Natural killer cell (primary cell): ENCODE measurements around the gene HDGFL1. TPM values are rescaled to one million over a fixed set of nuclear protein-coding genes. Genes with fewer than 3 reads are reported as not detected.

Experiments used
- ATAC-seq, 3 donors: fragments of 150-1000 bp in 2 of 3; fragments of 200-7000 bp in 1 of 3; cut with Tn5 transposase; 1 replicate in 1 of 3; 2 replicates in 2 of 3; pipeline ENCODE4 v1.10.0; 2021; ENCODE audit warnings: mild to moderate bottlenecking in 2 of 3, moderate library complexity in 2 of 3
- DNase-seq, 2 donors: peaks; one replicate each; pipeline versions ENCODE4 v3.0.0 to v3.0.0-alpha.2; 2013 to 2021; ENCODE audit warnings: mixed read lengths in 1 of 2
- H3K27ac ChIP-seq: one replicate; pipeline ENCODE4 v1.5.1; 2013; ENCODE audit warnings: mild to moderate bottlenecking, low read length
- H3K27me3 ChIP-seq: one replicate; pipeline ENCODE4 v1.6.1; 2013; ENCODE audit warnings: low read length; ENCODE audit not compliant: control insufficient read depth, insufficient read depth
- H3K36me3 ChIP-seq: one replicate; pipeline ENCODE4 v1.6.1; 2013; ENCODE audit warnings: low read length; ENCODE audit not compliant: control insufficient read depth, insufficient read depth
- H3K4me1 ChIP-seq: one replicate; pipeline ENCODE4 v1.6.1; 2013; ENCODE audit warnings: low read length; ENCODE audit not compliant: control insufficient read depth, insufficient read depth
- H3K4me3 ChIP-seq: one replicate; pipeline ENCODE4 v1.5.1; 2013; ENCODE audit warnings: low read length
- H3K9me3 ChIP-seq: one replicate; pipeline ENCODE4 v1.6.1; 2013; ENCODE audit warnings: low read length; ENCODE audit not compliant: control insufficient read depth, insufficient read depth
- H3K27ac Mint-ChIP-seq, 2 donors: one replicate each; pipeline ENCODE4 v1.8.0; 2022; ENCODE audit warnings: mild to moderate bottlenecking in 2 of 2, mixed read lengths in 2 of 2, moderate library complexity in 1 of 2
- H3K27me3 Mint-ChIP-seq, 2 donors: one replicate each; pipeline ENCODE4 v1.8.0; 2022; ENCODE audit warnings: low read depth in 2 of 2, mixed read lengths in 2 of 2
- H3K36me3 Mint-ChIP-seq: one replicate; pipeline ENCODE4 v1.8.0; 2022; ENCODE audit warnings: mixed read lengths
- H3K4me1 Mint-ChIP-seq, 2 donors: one replicate each; pipeline ENCODE4 v1.8.0; 2022; ENCODE audit warnings: mixed read lengths in 2 of 2
- H3K4me3 Mint-ChIP-seq: one replicate; pipeline ENCODE4 v1.8.0; 2022; ENCODE audit warnings: mild to moderate bottlenecking, moderate library complexity, mixed read lengths
- H3K9me3 Mint-ChIP-seq, 2 donors: one replicate each; pipeline ENCODE4 v1.8.0; 2022; ENCODE audit warnings: mixed read lengths in 2 of 2
- CTCF ChIP-seq: fragments of 200-600 bp; IDR thresholded peaks from one replicate; pipeline ENCODE4 v1.8.0; 2022; ENCODE audit warnings: antibody characterized with exemption
- WGBS: methylation state at CpG from one replicate; pipeline ENCODE4 v1.1.7; 2013; ENCODE audit warnings: missing lambda C conversion rate; ENCODE audit not compliant: insufficient coverage; 5-methylcytosine and 5-hydroxymethylcytosine counted together
- intact Hi-C: fragments of 100-400 bp; cut with micrococcal nuclease; formaldehyde crosslinking; loops from one replicate; pipeline ENCODE4 v1.14.2; 2022
- total RNA-seq, 4 donors: library from RNA; stranded (reverse); fragments of 120-200 nt in 1 of 4; gene quantifications; one replicate each; pipeline versions ENCODE4 v1.2.3 to v1.2.4, GENCODE V29; 2013 to 2022

The HDGFL1 gene
- total RNA-seq, 3 donors from 2014 or later (not counting 1 experiment from before 2014, with no cell fraction given) = not detected

- Histone ChIP-seq H3K4me1 (no peaks in the 10 kb centered on the region), H3K27ac (no peak overlapping the region), H3K36me3 (no peaks in the 10 kb centered on the region), H3K9me3 (peaks cover 2% of the 10 kb centered on the region), H3K27me3 (no peaks in the 10 kb centered on the region), H3K4me3 (no peak overlapping the region)
- H3K27me3 Mint-ChIP-seq = no peaks in the 10 kb centered on the region
- intact Hi-C loops = no loop called here
- TF ChIP-seq CTCF = no peak
- 100% methylated on average over 1 of the region's 1 CpG for WGBS
- H3K4me3 Mint-ChIP-seq = no peak overlapping the region
- no peak for ATAC-seq
- peaks cover 4 to 8% of the 10 kb centered on the region in 2 donors for H3K9me3 Mint-ChIP-seq
- DNase-seq = no peak
- no peak overlapping the region for H3K27ac Mint-ChIP-seq
- H3K4me1 Mint-ChIP-seq = no peaks in the 10 kb centered on the region
- no peaks in the 10 kb centered on the region for H3K36me3 Mint-ChIP-seq
These were observed 39.5 kb upstream of the HDGFL1 start for GRCh38 chr6:22529866-22530265.

GRCh38 chr6:22530506-22530905, 38.9 kb upstream of the HDGFL1 start:
- Mint-ChIP-seq H3K4me1 (no peaks in the 10 kb centered on the region), H3K4me3 (no peak overlapping the region), H3K9me3 (peaks cover 4 to 8% of the 10 kb centered on the region in 2 donors), H3K36me3 (no peaks in the 10 kb centered on the region), H3K27me3 (no peaks in the 10 kb centered on the region), H3K27ac (no peak overlapping the region)
- DNase-seq (no peak), ATAC-seq (no peak)
- no peaks in the 10 kb centered on the region for H3K36me3 ChIP-seq
- intact Hi-C loops = no loop called here
- H3K27ac ChIP-seq = no peak overlapping the region
- no peak overlapping the region for H3K4me3 ChIP-seq
- WGBS = 95% methylated on average over 1 of the region's 1 CpG
- H3K9me3 ChIP-seq = peaks cover 2% of the 10 kb centered on the region
- no peaks in the 10 kb centered on the region for H3K27me3 ChIP-seq
- no peak for TF ChIP-seq CTCF
- no peaks in the 10 kb centered on the region for H3K4me1 ChIP-seq

GRCh38 chr6:22536122-22536521, 33.2 kb upstream of the HDGFL1 start:
- Mint-ChIP-seq H3K27me3 (no peaks in the 10 kb centered on the region), H3K9me3 (peaks cover 8 to 13% of the 10 kb centered on the region in 2 donors), H3K36me3 (no peaks in the 10 kb centered on the region), H3K4me3 (no peak overlapping the region), H3K4me1 (no peaks in the 10 kb centered on the region), H3K27ac (no peak overlapping the region)
- Histone ChIP-seq H3K36me3 (no peaks in the 10 kb centered on the region), H3K9me3 (peaks cover 2% of the 10 kb centered on the region), H3K4me1 (no peaks in the 10 kb centered on the region), H3K4me3 (no peak overlapping the region), H3K27me3 (no peaks in the 10 kb centered on the region), H3K27ac (no peak overlapping the region)
- TF ChIP-seq CTCF = no peak
- intact Hi-C loops = no loop called here
- ATAC-seq = no peak
- WGBS = 91% methylated on average over 3 of the region's 4 CpGs
- DNase-seq = no peak

- Mint-ChIP-seq H3K4me1 (no peaks in the 10 kb centered on the region), H3K36me3 (no peaks in the 10 kb centered on the region), H3K4me3 (no peak overlapping the region), H3K27me3 (no peaks in the 10 kb centered on the region), H3K9me3 (peaks cover 0 to 4% of the 10 kb centered on the region in 2 donors), H3K27ac (no peak overlapping the region)
- ATAC-seq = no peak
- Histone ChIP-seq H3K9me3 (peaks cover 3% of the 10 kb centered on the region), H3K4me1 (no peaks in the 10 kb centered on the region), H3K27ac (no peak overlapping the region), H3K36me3 (no peaks in the 10 kb centered on the region), H3K27me3 (no peaks in the 10 kb centered on the region), H3K4me3 (no peak overlapping the region)
- intact Hi-C loops = no loop called here
- no peak for DNase-seq
- TF ChIP-seq CTCF = no peak
These were observed 24.9 kb upstream of the HDGFL1 start for GRCh38 chr6:22544476-22544875.
